Vagina (tissue), 2 donors: Measurements from ENCODE around the gene UBE2G2. TPM values are rescaled to one million over a fixed set of nuclear protein-coding genes. Genes with fewer than 3 reads are reported as not detected.
A peak's percentile ranks its signal among the peaks of the same experiment; 100 is the strongest.

Source experiments
- DNase-seq, 2 donors: peaks; one replicate each; pipeline ENCODE4 v3.0.0-alpha.2; 2017; ENCODE audit errors: extremely low spot score in 2 of 2
- H3K27ac ChIP-seq: fragments of 200-600 bp; sonication (generic); one replicate; pipeline ENCODE4 v1.5.1; 2019
- H3K27me3 ChIP-seq: fragments of 200-600 bp; sonication (generic); one replicate; pipeline ENCODE4 v1.5.1; 2019
- H3K36me3 ChIP-seq, 2 donors: fragments of 200-600 bp; sonication (generic); one replicate each; pipeline ENCODE4 v1.5.1; 2017 to 2019
- H3K4me1 ChIP-seq: fragments of 200-600 bp; sonication (generic); one replicate; pipeline ENCODE4 v1.5.1; 2019
- H3K4me3 ChIP-seq, 2 donors: fragments of 200-600 bp; sonication (generic); 1 replicate in 1 of 2; 2 replicates in 1 of 2; pipeline ENCODE4 v1.5.1; 2016 to 2019
- H3K9me3 ChIP-seq: fragments of 200-600 bp; sonication (generic); one replicate; pipeline ENCODE4 v1.5.1; 2019
- CTCF ChIP-seq, 3 experiments: fragments of 450-650 bp in 2 of 3; fragments of 200-600 bp in 1 of 3; sonication (generic) in 1 of 3; IDR thresholded peaks; one replicate each; pipeline ENCODE4 v1.5.1; 2017 to 2019; ENCODE audit warnings: antibody characterized with exemption in 3 of 3, mild to moderate bottlenecking in 2 of 3, moderate library complexity in 2 of 3
- POLR2A ChIP-seq, 2 donors: fragments of 450-650 bp; IDR thresholded peaks; one replicate each; pipeline ENCODE4 v1.6.1; 2017; ENCODE audit warnings: antibody characterized with exemption in 2 of 2, mild to moderate bottlenecking in 2 of 2, moderate library complexity in 2 of 2
- POLR2AphosphoS5 ChIP-seq, 2 donors: sonication (generic); formaldehyde crosslinking; IDR thresholded peaks; one replicate each; pipeline ENCODE4 v1.9.0; 2017; ENCODE audit warnings: antibody characterized with exemption in 2 of 2, mild to moderate bottlenecking in 2 of 2, low read depth in 1 of 2; ENCODE audit not compliant: insufficient read depth in 1 of 2
- intact Hi-C: fragments of 100-400 bp; cut with DNase I; formaldehyde crosslinking; loops from one replicate; pipeline ENCODE4 v1.15.1; 2023
- total RNA-seq: library from RNA; depleted of rRNA; stranded (reverse); fragments of >200 nt; gene quantifications from one replicate; pipeline ENCODE4 v1.2.3, GENCODE V29; 2016

UBE2G2 gene
- total RNA-seq, 1 donor from 2014 or later, result 96.5 TPM

- no peaks in the 10 kb centered on the region for H3K9me3 ChIP-seq
- H3K27me3 ChIP-seq, result no peaks in the 10 kb centered on the region
- TF ChIP-seq CTCF (IDR thresholded peaks at IDR 0.05) (no peak), POLR2AphosphoS5 (IDR thresholded peaks at IDR 0.05; ENCODE audit: insufficient read depth in 1 of 2, low read depth in 1 of 2) (no peak)
- H3K36me3 ChIP-seq, result no peaks in the 10 kb centered on the region
- H3K4me3 ChIP-seq, result no peak overlapping the region
- peaks cover 45% of the 10 kb centered on the region for H3K4me1 ChIP-seq
- no peak overlapping the region for H3K27ac ChIP-seq
- intact Hi-C loops, result no loop called here
- no peak for DNase-seq
These were observed 11.3 kb downstream of the UBE2G2 start for GRCh38 chr21:44790368-44790767.

- H3K36me3 ChIP-seq, result no peaks in the 10 kb centered on the region
- peaks cover 50% of the 10 kb centered on the region for H3K4me1 ChIP-seq
- no peaks in the 10 kb centered on the region for H3K27me3 ChIP-seq
- no peak overlapping the region for H3K4me3 ChIP-seq
- H3K9me3 ChIP-seq, result no peaks in the 10 kb centered on the region
- TF ChIP-seq POLR2AphosphoS5 (IDR thresholded peaks at IDR 0.05; ENCODE audit: insufficient read depth in 1 of 2, low read depth in 1 of 2) (no peak), POLR2A (IDR thresholded peaks at IDR 0.05) (no peak), CTCF (IDR thresholded peaks at IDR 0.05) (no peak)
- no peak for DNase-seq
- no peak overlapping the region for H3K27ac ChIP-seq
- intact Hi-C loops, result no loop called here
These were observed 11.7 kb downstream of the UBE2G2 start for GRCh38 chr21:44789880-44790279.

- Histone ChIP-seq H3K4me3 (no peak overlapping the region), H3K4me1 (peaks cover 35% of the 10 kb centered on the region), H3K27me3 (no peaks in the 10 kb centered on the region), H3K9me3 (no peaks in the 10 kb centered on the region), H3K36me3 (no peaks in the 10 kb centered on the region), H3K27ac (peak overlapping the region; percentile 27)
- TF ChIP-seq POLR2A (IDR thresholded peaks at IDR 0.05), result no peak
- TF ChIP-seq POLR2AphosphoS5 (IDR thresholded peaks at IDR 0.05; ENCODE audit: insufficient read depth in 1 of 2, low read depth in 1 of 2), result no peak
- no peak for TF ChIP-seq CTCF (IDR thresholded peaks at IDR 0.05)
- intact Hi-C loops, result no loop called here
- no peak for DNase-seq
These were observed 15.8 kb downstream of the UBE2G2 start for GRCh38 chr21:44785620-44786335.

GRCh38 chr21:44784810-44785209, 16.8 kb downstream of the UBE2G2 start:
- Histone ChIP-seq H3K36me3 (no peaks in the 10 kb centered on the region), H3K4me1 (peaks cover 35% of the 10 kb centered on the region), H3K27ac (no peak overlapping the region), H3K27me3 (no peaks in the 10 kb centered on the region), H3K4me3 (no peak overlapping the region), H3K9me3 (no peaks in the 10 kb centered on the region)
- TF ChIP-seq CTCF (IDR thresholded peaks at IDR 0.05) (no peak), POLR2AphosphoS5 (IDR thresholded peaks at IDR 0.05; ENCODE audit: insufficient read depth in 1 of 2, low read depth in 1 of 2) (no peak), POLR2A (IDR thresholded peaks at IDR 0.05) (no peak)
- intact Hi-C loops, result no loop called here
- DNase-seq, result no peak

- Histone ChIP-seq H3K4me3 (no peak overlapping the region), H3K4me1 (peaks cover 42% of the 10 kb centered on the region), H3K27me3 (no peaks in the 10 kb centered on the region), H3K9me3 (no peaks in the 10 kb centered on the region), H3K36me3 (no peaks in the 10 kb centered on the region), H3K27ac (no peak overlapping the region)
- TF ChIP-seq POLR2A (IDR thresholded peaks at IDR 0.05), result no peak
- no peak for DNase-seq
- intact Hi-C loops, result no loop called here
These were observed 18.5 kb downstream of the UBE2G2 start for GRCh38 chr21:44783020-44783696.
